HG03159 (cell line): ENCODE data around the gene WNK3.

Experiments used
- ATAC-seq: cut with Tn5 transposase; IDR thresholded peaks from one replicate; pipeline ENCODE4 v1.9.1; 2021; ENCODE audit warnings: mild to moderate bottlenecking, moderate library complexity; ENCODE audit not compliant: unreplicated experiment

Gene WNK3

DNA sequence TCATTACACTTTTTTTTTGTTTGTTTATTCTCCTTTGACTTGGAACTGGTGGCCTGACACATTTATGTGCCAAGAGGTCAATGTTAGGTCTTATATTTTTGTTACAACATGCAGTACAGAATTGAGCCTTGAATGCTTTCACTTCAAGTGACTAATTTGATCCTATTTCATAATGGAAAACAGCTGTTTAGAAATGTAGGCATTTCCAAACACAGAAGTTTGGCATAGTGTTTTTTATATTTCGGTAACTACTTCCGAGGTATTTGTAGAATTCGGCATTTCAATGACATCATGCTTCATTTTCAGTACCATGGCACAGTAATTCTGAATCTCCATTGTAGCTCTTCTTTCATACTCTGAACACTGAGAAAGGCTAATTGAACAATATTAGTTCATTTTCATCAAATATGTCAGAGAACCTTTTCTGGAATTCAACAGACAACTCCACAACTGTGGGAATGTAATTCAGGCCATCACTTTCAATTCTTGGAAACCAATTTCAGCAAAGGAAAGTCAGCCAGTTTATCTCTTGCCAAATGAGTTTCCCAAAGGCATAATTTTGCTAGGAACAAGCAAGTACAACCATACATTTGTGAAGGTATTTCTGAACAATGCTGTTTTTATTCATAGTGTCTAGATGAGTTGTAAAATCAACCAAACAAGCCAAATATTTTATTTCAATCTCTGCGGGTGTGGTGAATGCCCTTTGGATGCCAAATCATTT lies 186.2 kb downstream of the WNK3 start:
- ATAC-seq, result no peak

DNA sequence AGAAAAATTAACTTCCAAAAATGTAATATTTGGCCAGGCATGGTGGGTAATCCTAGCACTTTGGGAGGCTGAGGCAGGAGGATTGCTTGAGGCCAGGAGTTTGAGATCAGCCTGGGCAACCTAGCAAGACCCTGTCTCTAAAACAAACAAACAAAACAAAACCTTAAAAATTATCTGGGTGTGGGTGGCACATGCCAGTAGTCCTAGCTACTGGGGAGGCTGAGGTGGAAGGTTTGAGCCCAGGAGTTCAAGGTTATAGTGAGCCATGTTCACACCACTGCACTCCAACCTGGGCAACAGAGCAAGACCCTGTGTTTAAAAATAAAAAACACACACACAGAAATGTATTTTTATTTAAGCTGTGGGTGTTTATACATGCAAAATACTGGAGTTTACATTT lies 186.8 kb downstream of the WNK3 start:
- no peak for ATAC-seq

- no peak for ATAC-seq
Measured at GRCh38 chrX:54166915-54167314, 190.9 kb downstream of the WNK3 start.

- ATAC-seq, result no peak
Measured at GRCh38 chrX:54157561-54157960, 200.3 kb downstream of the WNK3 start.
